Transverse colon (tissue), 4 donors: Measurements from ENCODE around the gene KCTD19.

ENCODE experiments used
- EP300 ChIP-seq: sonication (generic); formaldehyde crosslinking; IDR thresholded peaks from one replicate; pipeline ENCODE4 v1.6.1; 2017; ENCODE audit warnings: antibody characterized with exemption, low read depth
- POLR2A ChIP-seq: fragments of 450-650 bp; IDR thresholded peaks from one replicate; pipeline ENCODE4 v1.6.1; 2016; ENCODE audit warnings: antibody characterized with exemption, mild to moderate bottlenecking, moderate library complexity
- POLR2AphosphoS5 ChIP-seq, 3 donors: sonication (generic); formaldehyde crosslinking; IDR thresholded peaks; one replicate each; pipeline ENCODE4 v1.6.1; 2016; ENCODE audit warnings: antibody characterized with exemption in 3 of 3
- TF ChIP-seq, protein P1 (sequence below), 5 experiments: fragments of 200-600 bp in 3 of 5; fragments of 450-650 bp in 2 of 5; sonication (generic) in 3 of 5; IDR thresholded peaks; 1 replicate in 2 of 5; 2 replicates in 3 of 5; pipeline ENCODE4 v1.5.1; 2016 to 2017; ENCODE audit warnings: antibody characterized with exemption in 5 of 5, inconsistent platforms in 3 of 5, mild to moderate bottlenecking in 2 of 5, moderate library complexity in 1 of 5

DNA sequence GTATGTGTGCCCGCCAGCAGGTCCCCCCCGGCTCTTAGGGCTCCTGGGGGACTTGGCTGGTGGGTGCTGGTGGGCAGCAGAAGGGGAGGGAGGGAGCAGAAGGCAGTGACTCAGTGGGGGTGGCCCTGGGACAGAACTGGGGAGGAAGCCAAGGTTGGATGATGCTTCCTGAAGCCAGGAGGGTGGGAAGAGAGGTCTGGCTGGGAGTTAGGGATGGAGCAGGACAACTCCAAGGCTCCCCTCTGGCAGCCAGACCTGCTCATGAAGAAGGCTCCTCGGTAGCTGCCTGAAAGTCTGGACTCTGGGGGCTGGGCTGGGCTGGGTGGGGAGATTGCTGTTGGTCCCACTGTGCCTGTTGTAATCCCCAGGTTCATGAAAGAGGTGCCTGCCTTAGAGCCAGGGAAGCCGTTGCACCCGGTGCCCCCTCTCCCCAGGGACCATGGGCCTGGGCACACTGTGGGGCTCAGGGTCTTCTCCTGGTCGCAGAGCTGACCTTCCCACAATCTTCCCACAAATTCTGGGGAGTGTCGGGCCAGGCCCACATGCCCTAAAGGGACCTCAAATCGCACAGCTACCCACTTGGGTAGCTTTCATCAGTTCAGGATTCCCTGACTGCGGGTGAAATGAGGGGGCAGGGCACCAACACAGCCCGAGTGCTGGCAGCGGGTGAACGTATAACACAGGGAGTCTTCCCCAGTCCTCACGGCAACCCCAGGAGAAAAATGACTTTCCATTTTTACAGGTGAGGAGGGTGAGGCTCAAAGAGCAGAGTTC lies 48.4 kb downstream of the KCTD19 start:
- TF ChIP-seq, protein P1, sequence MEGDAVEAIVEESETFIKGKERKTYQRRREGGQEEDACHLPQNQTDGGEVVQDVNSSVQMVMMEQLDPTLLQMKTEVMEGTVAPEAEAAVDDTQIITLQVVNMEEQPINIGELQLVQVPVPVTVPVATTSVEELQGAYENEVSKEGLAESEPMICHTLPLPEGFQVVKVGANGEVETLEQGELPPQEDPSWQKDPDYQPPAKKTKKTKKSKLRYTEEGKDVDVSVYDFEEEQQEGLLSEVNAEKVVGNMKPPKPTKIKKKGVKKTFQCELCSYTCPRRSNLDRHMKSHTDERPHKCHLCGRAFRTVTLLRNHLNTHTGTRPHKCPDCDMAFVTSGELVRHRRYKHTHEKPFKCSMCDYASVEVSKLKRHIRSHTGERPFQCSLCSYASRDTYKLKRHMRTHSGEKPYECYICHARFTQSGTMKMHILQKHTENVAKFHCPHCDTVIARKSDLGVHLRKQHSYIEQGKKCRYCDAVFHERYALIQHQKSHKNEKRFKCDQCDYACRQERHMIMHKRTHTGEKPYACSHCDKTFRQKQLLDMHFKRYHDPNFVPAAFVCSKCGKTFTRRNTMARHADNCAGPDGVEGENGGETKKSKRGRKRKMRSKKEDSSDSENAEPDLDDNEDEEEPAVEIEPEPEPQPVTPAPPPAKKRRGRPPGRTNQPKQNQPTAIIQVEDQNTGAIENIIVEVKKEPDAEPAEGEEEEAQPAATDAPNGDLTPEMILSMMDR (IDR thresholded peaks at IDR 0.05): no peak
- no peak for TF ChIP-seq POLR2AphosphoS5 (IDR thresholded peaks at IDR 0.05)
- TF ChIP-seq POLR2A: no peak
- no peak for TF ChIP-seq EP300
